Fibroblast of peridontal ligament (primary cell): ENCODE results near the gene SLC41A3.
"Not testable (repeated sequence)": the region's sequence is repeated elsewhere in the genome, so short reads cannot be mapped to it uniquely, and the experiment has no call there.

Source experiments
- DNase-seq: peaks from one replicate; pipeline ENCODE4 v3.0.0-alpha.2; 2010; ENCODE audit errors: extremely low read depth

Gene SLC41A3

GRCh38 chr3:125958511-125959316 lies 125.2 kb downstream of the SLC41A3 start:
- no peak for DNase-seq

GRCh38 chr3:125957674-125958510 lies 126.0 kb downstream of the SLC41A3 start:
- DNase-seq = no peak

- DNase-seq = not testable (repeated sequence)
Measured at GRCh38 chr3:125957020-125957419, 126.9 kb downstream of the SLC41A3 start.
